ENCODE measurements around the gene ADAMTSL4. TPM values are rescaled to one million over a fixed set of nuclear protein-coding genes. Genes with fewer than 3 reads are reported as not detected.

ADAMTSL4 gene
- total RNA-seq, 1 donor from 2014 or later: 0.46 TPM

DNA sequence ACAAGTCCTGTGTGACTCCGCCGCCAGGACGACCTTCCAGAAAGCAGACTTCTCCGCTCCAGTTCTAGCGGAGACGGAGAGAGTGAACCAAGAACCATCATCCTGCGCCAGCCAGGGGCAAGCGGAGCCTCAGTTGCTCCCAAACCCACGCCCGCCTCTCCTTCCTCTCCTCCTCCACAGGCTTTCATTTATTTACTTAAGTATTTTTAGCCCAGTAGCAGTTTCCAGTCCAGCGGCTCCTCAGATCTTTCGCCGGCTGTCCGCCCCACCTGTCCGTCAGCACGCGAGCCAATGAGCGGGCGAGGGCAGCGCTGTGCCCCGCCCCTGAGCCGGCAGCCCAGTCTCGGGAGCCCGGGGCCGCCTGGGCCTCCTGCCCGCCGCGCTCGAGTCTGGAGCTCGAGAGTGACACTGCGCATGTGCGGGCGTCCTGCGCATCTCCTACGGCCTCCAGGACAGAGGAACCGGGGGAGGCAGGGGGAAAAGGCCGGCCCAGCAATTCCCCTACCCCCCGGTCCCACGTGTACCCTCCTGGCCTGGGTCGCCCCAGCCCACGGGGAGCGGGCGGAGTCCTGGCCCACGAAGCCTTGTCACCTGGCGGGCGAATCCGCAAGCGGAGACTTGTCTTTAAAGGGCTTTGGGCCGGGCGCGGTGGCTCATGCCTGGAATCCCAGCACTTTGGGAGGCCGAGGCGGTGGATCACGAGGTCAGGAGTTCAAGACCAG, 33.7 kb upstream of the ADAMTSL4 start, which contains the start of gene FALEC:
FALEC (plus strand) TSS at position 425 of the 722 bp plus-strand sequence.
- TF ChIP-seq, protein P1, sequence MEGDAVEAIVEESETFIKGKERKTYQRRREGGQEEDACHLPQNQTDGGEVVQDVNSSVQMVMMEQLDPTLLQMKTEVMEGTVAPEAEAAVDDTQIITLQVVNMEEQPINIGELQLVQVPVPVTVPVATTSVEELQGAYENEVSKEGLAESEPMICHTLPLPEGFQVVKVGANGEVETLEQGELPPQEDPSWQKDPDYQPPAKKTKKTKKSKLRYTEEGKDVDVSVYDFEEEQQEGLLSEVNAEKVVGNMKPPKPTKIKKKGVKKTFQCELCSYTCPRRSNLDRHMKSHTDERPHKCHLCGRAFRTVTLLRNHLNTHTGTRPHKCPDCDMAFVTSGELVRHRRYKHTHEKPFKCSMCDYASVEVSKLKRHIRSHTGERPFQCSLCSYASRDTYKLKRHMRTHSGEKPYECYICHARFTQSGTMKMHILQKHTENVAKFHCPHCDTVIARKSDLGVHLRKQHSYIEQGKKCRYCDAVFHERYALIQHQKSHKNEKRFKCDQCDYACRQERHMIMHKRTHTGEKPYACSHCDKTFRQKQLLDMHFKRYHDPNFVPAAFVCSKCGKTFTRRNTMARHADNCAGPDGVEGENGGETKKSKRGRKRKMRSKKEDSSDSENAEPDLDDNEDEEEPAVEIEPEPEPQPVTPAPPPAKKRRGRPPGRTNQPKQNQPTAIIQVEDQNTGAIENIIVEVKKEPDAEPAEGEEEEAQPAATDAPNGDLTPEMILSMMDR (IDR thresholded peaks at IDR 0.05; ENCODE audit: insufficient read depth, low read length, poor library complexity, severe bottlenecking): no peak
- peak within 1 kb of the TSS; percentile 46 for H3K4me3 ChIP-seq (ENCODE audit: low read depth, low read length)
- no peaks in the 10 kb centered on the region for H3K27me3 ChIP-seq (ENCODE audit: control insufficient read depth, insufficient read depth, low read length)
- H3K36me3 ChIP-seq (ENCODE audit: control insufficient read depth, insufficient read depth, low read length): no peaks in the 10 kb centered on the region
- peak; percentile 73 for DNase-seq (ENCODE audit: low read depth)

DNA sequence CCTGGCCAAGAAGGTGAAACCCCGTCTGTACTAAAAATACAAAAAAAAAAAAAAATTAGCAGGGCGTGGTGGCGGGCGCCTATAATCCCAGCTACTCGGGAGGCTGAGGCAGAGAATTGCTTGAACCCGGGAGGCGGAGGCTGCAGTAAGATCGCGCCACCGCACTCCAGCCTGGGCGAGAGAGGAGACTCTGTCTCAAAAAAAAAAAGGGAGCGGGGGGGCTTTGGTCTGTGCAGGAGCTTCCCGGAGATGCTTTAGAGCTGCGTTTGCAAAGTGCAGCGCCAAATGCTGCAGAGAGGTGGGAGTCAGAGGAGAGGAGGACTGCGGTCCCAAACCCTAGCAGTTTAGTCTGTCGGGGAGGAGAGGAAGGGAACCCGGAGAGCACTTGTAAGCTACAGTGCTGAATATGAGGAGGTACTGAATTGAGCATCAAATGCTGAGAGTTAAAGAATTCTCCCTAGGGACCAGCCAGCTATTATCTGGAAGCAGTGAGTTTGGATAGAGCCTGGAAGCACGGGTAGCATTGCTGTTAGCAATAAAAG, 33.1 kb upstream of the ADAMTSL4 start:
- H3K4me3 ChIP-seq (ENCODE audit: low read depth, low read length): peak overlapping the region; percentile 46
- no peaks in the 10 kb centered on the region for H3K36me3 ChIP-seq (ENCODE audit: control insufficient read depth, insufficient read depth, low read length)
- DNase-seq (ENCODE audit: low read depth): no peak
- TF ChIP-seq, protein P1 (IDR thresholded peaks at IDR 0.05; ENCODE audit: insufficient read depth, low read length, poor library complexity, severe bottlenecking): no peak
- H3K27me3 ChIP-seq (ENCODE audit: control insufficient read depth, insufficient read depth, low read length): no peaks in the 10 kb centered on the region

DNA sequence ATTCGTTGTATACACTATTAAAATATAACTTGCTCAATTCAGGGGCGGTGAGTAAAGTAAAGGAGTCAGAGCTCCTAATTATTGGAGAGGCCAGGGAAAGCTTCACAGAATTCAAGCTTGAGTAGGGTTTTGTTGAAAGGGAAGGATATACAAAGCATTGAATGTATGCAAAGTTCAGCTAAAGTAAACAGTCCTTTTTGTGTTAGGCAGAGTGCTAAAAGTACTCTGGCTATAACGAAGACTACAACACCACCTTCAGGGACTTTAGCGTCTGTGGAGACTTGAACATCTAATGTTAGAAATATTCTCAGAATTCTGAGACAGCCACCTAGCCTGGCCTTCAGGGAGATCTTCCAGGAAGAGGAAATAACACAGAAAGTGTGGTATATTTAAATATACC, 32.6 kb upstream of the ADAMTSL4 start:
- no peak overlapping the region for H3K4me3 ChIP-seq (ENCODE audit: low read depth, low read length)
- H3K27me3 ChIP-seq (ENCODE audit: control insufficient read depth, insufficient read depth, low read length): no peaks in the 10 kb centered on the region
- TF ChIP-seq, protein P1 (IDR thresholded peaks at IDR 0.05; ENCODE audit: insufficient read depth, low read length, poor library complexity, severe bottlenecking): no peak
- no peak for DNase-seq (ENCODE audit: low read depth)
- no peaks in the 10 kb centered on the region for H3K36me3 ChIP-seq (ENCODE audit: control insufficient read depth, insufficient read depth, low read length)

DNA sequence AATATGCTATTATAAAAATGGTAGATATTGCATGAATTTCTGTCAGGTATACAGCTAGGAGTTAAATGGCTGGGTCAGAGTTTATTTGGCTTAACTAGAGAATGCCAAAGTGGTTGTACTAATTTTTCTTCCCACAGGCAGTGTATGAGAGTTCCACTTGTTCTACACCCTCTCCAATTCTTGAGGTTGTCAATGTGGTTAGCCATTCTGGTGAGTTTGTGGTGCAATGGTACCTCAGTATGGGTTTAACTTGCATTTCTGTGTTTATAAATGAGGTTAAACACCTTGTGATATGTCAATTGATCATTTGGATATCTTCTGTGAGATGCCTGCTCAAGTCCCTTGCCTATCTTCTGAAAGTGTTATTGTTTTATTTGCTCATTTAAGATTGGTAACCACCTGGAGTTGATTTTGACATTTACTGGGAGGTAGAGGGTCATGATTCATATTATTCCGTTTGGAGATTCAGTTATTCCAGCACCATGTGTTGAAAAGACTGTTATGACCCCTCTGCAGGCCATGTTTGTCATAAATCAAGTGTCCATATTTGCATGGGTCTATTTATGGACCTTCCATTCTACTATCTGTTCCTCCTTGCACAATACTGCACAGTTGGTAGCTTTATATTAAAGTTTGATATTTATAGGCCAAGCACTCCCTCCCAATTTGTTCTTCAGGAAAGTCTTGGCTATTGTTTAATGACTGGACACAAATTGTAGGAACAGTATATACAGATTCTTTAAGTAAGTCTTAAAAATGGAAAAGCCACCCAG, 27.8 kb upstream of the ADAMTSL4 start:
- no peaks in the 10 kb centered on the region for H3K36me3 ChIP-seq (ENCODE audit: control insufficient read depth, insufficient read depth, low read length)

DNA sequence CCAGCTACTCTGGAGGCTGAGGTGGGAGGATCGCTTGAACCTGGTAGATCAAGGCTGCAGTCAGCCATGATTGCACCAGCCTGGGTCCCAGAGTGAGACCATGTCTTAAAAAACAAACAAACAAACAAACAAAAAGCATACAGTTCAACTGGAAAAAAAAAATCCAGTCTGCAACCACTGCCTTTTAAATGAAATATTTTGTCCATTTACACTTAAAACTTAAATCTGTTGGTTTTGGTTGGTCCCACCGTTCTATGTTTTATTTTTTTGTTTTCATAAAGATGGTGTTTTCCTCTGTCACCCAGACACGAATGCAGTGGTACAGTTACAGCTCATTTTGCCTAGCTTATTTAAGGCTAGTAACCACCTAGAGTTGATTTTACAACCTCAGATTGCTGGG, 23.9 kb upstream of the ADAMTSL4 start:
- TF ChIP-seq, protein P1 (IDR thresholded peaks at IDR 0.05; ENCODE audit: insufficient read depth, low read length, poor library complexity, severe bottlenecking): no peak
- DNase-seq (ENCODE audit: low read depth): no peak
- Histone ChIP-seq H3K36me3 (ENCODE audit: control insufficient read depth, insufficient read depth, low read length) (no peaks in the 10 kb centered on the region), H3K4me3 (ENCODE audit: low read depth, low read length) (no peak overlapping the region), H3K27me3 (ENCODE audit: control insufficient read depth, insufficient read depth, low read length) (no peaks in the 10 kb centered on the region)

More for the DNA sequence above, 27.8 kb upstream of the ADAMTSL4 start:
- DNase-seq (ENCODE audit: low read depth): no peak
- Histone ChIP-seq H3K4me3 (ENCODE audit: low read depth, low read length) (no peak overlapping the region), H3K27me3 (ENCODE audit: control insufficient read depth, insufficient read depth, low read length) (no peaks in the 10 kb centered on the region)
- TF ChIP-seq, protein P1 (IDR thresholded peaks at IDR 0.05; ENCODE audit: insufficient read depth, low read length, poor library complexity, severe bottlenecking): no peak
